ENCODE data around the gene SERTAD2.

The SERTAD2 gene

GRCh38 chr2:64653109-64654062 lies at the start of gene SERTAD2:
SERTAD2 (minus strand) TSS chr2:64653913; CDS start chr2:64636871, 17,042 bp downstream.
- peak; percentile 80 for DNase-seq (ENCODE audit: low spot score)

- no peak for DNase-seq (ENCODE audit: low spot score)
Measured at GRCh38 chr2:64700133-64700809, 46.6 kb upstream of the SERTAD2 start.

- peak; percentile 81 for DNase-seq (ENCODE audit: low spot score)
Measured at GRCh38 chr2:64699712-64700111, 46.0 kb upstream of the SERTAD2 start.

- DNase-seq (ENCODE audit: low spot score): peak; percentile 72
Measured at GRCh38 chr2:64698668-64699444, 45.1 kb upstream of the SERTAD2 start.

GRCh38 chr2:64698177-64698643 lies 44.5 kb upstream of the SERTAD2 start:
- peak; percentile 59 for DNase-seq (ENCODE audit: low spot score)

- DNase-seq (ENCODE audit: low spot score): peak; percentile 46
Measured at GRCh38 chr2:64697297-64698176, 43.8 kb upstream of the SERTAD2 start.

- peak; percentile 50 for DNase-seq (ENCODE audit: low spot score)
Measured at GRCh38 chr2:64696636-64697035, 42.9 kb upstream of the SERTAD2 start.

GRCh38 chr2:64695721-64696261 lies 42.1 kb upstream of the SERTAD2 start:
- peak; percentile 65 for DNase-seq (ENCODE audit: low spot score)

GRCh38 chr2:64692401-64692800 lies 38.7 kb upstream of the SERTAD2 start:
- no peak for DNase-seq (ENCODE audit: low spot score)

GRCh38 chr2:64688909-64689308 lies 35.2 kb upstream of the SERTAD2 start:
- DNase-seq (ENCODE audit: low spot score): no peak

- DNase-seq (ENCODE audit: low spot score): no peak
Measured at GRCh38 chr2:64686283-64686956, 32.7 kb upstream of the SERTAD2 start.

GRCh38 chr2:64685430-64685829 lies 31.7 kb upstream of the SERTAD2 start:
- no peak for DNase-seq (ENCODE audit: low spot score)

GRCh38 chr2:64683771-64684510 lies 30.2 kb upstream of the SERTAD2 start:
- no peak for DNase-seq (ENCODE audit: low spot score)

GRCh38 chr2:64681479-64681967 lies 27.8 kb upstream of the SERTAD2 start:
- no peak for DNase-seq (ENCODE audit: low spot score)

GRCh38 chr2:64679673-64680425 lies 26.1 kb upstream of the SERTAD2 start:
- DNase-seq (ENCODE audit: low spot score): no peak

GRCh38 chr2:64678771-64679590 lies 25.3 kb upstream of the SERTAD2 start:
- no peak for DNase-seq (ENCODE audit: low spot score)

GRCh38 chr2:64677530-64677929 lies 23.8 kb upstream of the SERTAD2 start:
- DNase-seq (ENCODE audit: low spot score): no peak

GRCh38 chr2:64675860-64676259 lies 22.1 kb upstream of the SERTAD2 start:
- DNase-seq (ENCODE audit: low spot score): no peak

Measured in cerebellar cortex (tissue), 1 donor.